GM12878 (cell line): ENCODE data around the gene NLGN1. TPM values are rescaled to one million over a fixed set of nuclear protein-coding genes. Genes with fewer than 3 reads are reported as not detected.

ENCODE experiments used
- ATAC-seq: fragments of 200-7000 bp; cut with Tn5 transposase; 3 replicates; pipeline ENCODE4 v1.9.1; 2020; ENCODE audit warnings: mild to moderate bottlenecking, moderate library complexity
- BruUV-seq: library from RNA; stranded (reverse); fragments of 400-500 nt; replicated peaks from 2 replicates; lab custom pipeline; 2021; lab: Mats Ljungman, UMichigan
- CTCF ChIA-PET: fragments of 300-600 bp; sonication (Branson Sonifier 250); formaldehyde crosslinking; extraction: SDS; loops from one replicate; lab custom pipeline; 2021; ENCODE audit warnings: inconsistent platforms; lab: Yijun Ruan, JAX
- POLR2A ChIA-PET: fragments of 350-600 bp; formaldehyde crosslinking; extraction: SDS; loops from one replicate; lab custom pipeline; 2021; ENCODE audit warnings: inconsistent platforms; lab: Charles Lee
- RAD21 ChIA-PET: fragments of 300-600 bp; sonication (Branson Sonifier 250); formaldehyde crosslinking; loops from one replicate; lab custom pipeline; 2023; ENCODE audit warnings: antibody characterized with exemption; ENCODE audit not compliant: unreplicated experiment; lab: Charles Lee
- SMC1A ChIA-PET: fragments of 300-600 bp; sonication (Branson Sonifier 250); formaldehyde crosslinking; loops from one replicate; lab custom pipeline; 2023; ENCODE audit not compliant: unreplicated experiment, uncharacterized antibody; lab: Charles Lee
- DNase-seq: peaks from one replicate; pipeline ENCODE4 v3.0.0-alpha.2; 2011; ENCODE audit warnings: low read depth, low spot score
- FAIRE-seq: peaks from 3 replicates; lab custom pipeline; 2011; peaks lifted over from hg19 to GRCh38; lab: Jason Lieb, UNC
- H2AFZ ChIP-seq: 2 replicates; pipeline ENCODE4 v1.6.0; 2011; ENCODE audit warnings: low read depth, low read length, control low read depth; ENCODE audit not compliant: control insufficient read depth
- H3K27ac ChIP-seq: 2 replicates; pipeline ENCODE4 v1.5.1; 2011; ENCODE audit warnings: control low read depth; ENCODE audit not compliant: control insufficient read depth, insufficient read depth
- H3K27me3 ChIP-seq, 2 experiments: replicated peaks in 1 of 2; 2 replicates each; pipeline versions ENCODE4 v1.6.0 to v1.6.1; 2011; ENCODE audit warnings: low read length in 1 of 2; ENCODE audit not compliant: control insufficient read depth in 2 of 2, insufficient read depth in 2 of 2
- H3K36me3 ChIP-seq, 2 experiments: 2 replicates each; pipeline ENCODE4 v1.5.1; 2011; ENCODE audit warnings: low read length in 1 of 2; ENCODE audit not compliant: control insufficient read depth in 2 of 2, insufficient read depth in 2 of 2
- H3K4me1 ChIP-seq: 2 replicates; pipeline ENCODE4 v1.6.1; 2011; ENCODE audit warnings: mild to moderate bottlenecking, low read length, moderate library complexity, mixed read lengths; ENCODE audit not compliant: control insufficient read depth, insufficient read depth
- H3K4me2 ChIP-seq: 2 replicates; pipeline ENCODE4 v1.6.0; 2011; ENCODE audit warnings: control low read depth; ENCODE audit not compliant: control insufficient read depth, insufficient read depth
- H3K4me3 ChIP-seq: fragments of 200-600 bp; sonication (generic); 2 replicates; pipeline ENCODE4 v1.5.1; 2016
- H3K79me2 ChIP-seq: 2 replicates; pipeline ENCODE4 v1.6.0; 2011; ENCODE audit warnings: low read length; ENCODE audit not compliant: control insufficient read depth, insufficient read depth
- H3K9ac ChIP-seq: 2 replicates; pipeline ENCODE4 v1.8.0; 2011; ENCODE audit warnings: low read length, control low read depth, mixed read lengths; ENCODE audit not compliant: control insufficient read depth, insufficient read depth
- H3K9me3 ChIP-seq: replicated peaks from 3 replicates; pipeline ENCODE4 v1.5.1; 2011; ENCODE audit warnings: mild to moderate bottlenecking, low read length; ENCODE audit not compliant: control insufficient read depth, insufficient read depth
- H4K20me1 ChIP-seq: 2 replicates; pipeline ENCODE4 v1.6.0; 2011; ENCODE audit not compliant: control insufficient read depth, insufficient read depth
- ATF3 ChIP-seq: IDR thresholded peaks from 2 replicates; pipeline ENCODE4 v1.6.1; 2011; ENCODE audit warnings: low read depth, mild to moderate bottlenecking, low read length, moderate library complexity, borderline replicate concordance; ENCODE audit errors: extremely low read depth
- CREB1 ChIP-seq: IDR thresholded peaks from 2 replicates; pipeline ENCODE4 v1.6.1; 2012; ENCODE audit warnings: low read depth, mild to moderate bottlenecking, inconsistent platforms
- GABPA ChIP-seq: IDR thresholded peaks from 2 replicates; pipeline ENCODE4 v1.6.1; 2014; ENCODE audit warnings: antibody characterized with exemption, low read depth, mild to moderate bottlenecking, inconsistent platforms
- KDM1A ChIP-seq: fragments of 200-600 bp; sonication (generic); IDR thresholded peaks from 2 replicates; pipeline ENCODE4 v1.6.1; 2016; ENCODE audit warnings: borderline replicate concordance
- POLR2AphosphoS2 ChIP-seq: IDR thresholded peaks from 2 replicates; pipeline ENCODE4 v1.6.1; 2011; ENCODE audit warnings: low read depth, mild to moderate bottlenecking, low read length, improper control_type of control experiment, moderate library complexity
- RAD51 ChIP-seq: fragments of 450-650 bp; IDR thresholded peaks from 2 replicates; pipeline ENCODE4 v1.6.1; 2016; ENCODE audit warnings: moderate library complexity, mild to moderate bottlenecking, inconsistent platforms
- RCOR1 ChIP-seq: conservative IDR thresholded peaks from 2 replicates; pipeline ENCODE4 v1.6.1; 2012; ENCODE audit warnings: low read depth, low read length, improper control_type of control experiment
- RFX5 ChIP-seq: IDR thresholded peaks from 2 replicates; pipeline ENCODE4 v1.6.1; 2011; ENCODE audit warnings: low read depth, low read length, improper control_type of control experiment
- SMC3 ChIP-seq: IDR thresholded peaks from 2 replicates; pipeline ENCODE4 v1.6.1; 2011; ENCODE audit warnings: low read length, improper control_type of control experiment, borderline replicate concordance
- SPI1 ChIP-seq: IDR thresholded peaks from 2 replicates; pipeline ENCODE4 v1.6.1; 2011; ENCODE audit warnings: low read depth, mild to moderate bottlenecking, low read length, moderate library complexity, borderline replicate concordance; ENCODE audit not compliant: insufficient read depth
- SUZ12 ChIP-seq: fragments of 200-600 bp; sonication (generic); IDR thresholded peaks from one replicate; pipeline ENCODE4 v1.6.1; 2018; ENCODE audit warnings: antibody characterized with exemption, mild to moderate bottlenecking; ENCODE audit not compliant: unreplicated experiment
- ZBTB33 ChIP-seq: fragments of 450-650 bp; IDR thresholded peaks from 2 replicates; pipeline ENCODE4 v1.6.1; 2017; ENCODE audit warnings: mild to moderate bottlenecking
- ZBTB4 ChIP-seq: fragments of 450-650 bp; formaldehyde crosslinking; IDR thresholded peaks from 2 replicates; pipeline ENCODE4 v1.4.0; 2022; ENCODE audit warnings: mild to moderate bottlenecking, moderate library complexity
- WGBS: methylation state at CpG from one replicate; pipeline ENCODE4 v1.1.6; 2016; ENCODE audit warnings: low lambda C conversion rate; ENCODE audit not compliant: insufficient replicate concordance, insufficient coverage; ENCODE audit errors: missing lambda C conversion rate; 5-methylcytosine and 5-hydroxymethylcytosine counted together
- in situ Hi-C: fragments of 300-500 bp; cut with MboI; formaldehyde crosslinking; loops from 9 replicates; pipeline ENCODE4 v1.14.3; 2018; ENCODE audit warnings: mixed read lengths
- intact Hi-C: fragments of 100-400 bp; cut with micrococcal nuclease; formaldehyde crosslinking; loops from one replicate; pipeline ENCODE4 v1.14.2; 2022; ENCODE audit not compliant: unreplicated experiment
- polyA plus RNA-seq, 11 experiments: library from polyadenylated mRNA; depleted of rRNA in 4 of 11; unstranded in 6 of 11; stranded (reverse) in 5 of 11; fragments of >200 nt; fragmentation: Nextera tagmentation in 4 of 11; fragmentation: Illumina TruSeq in 1 of 11; extraction: Ambion mirVana in 4 of 11; extraction: Trizol in 1 of 11; gene quantifications; 1 replicate in 1 of 11; 2 replicates in 10 of 11; pipeline versions ENCODE4 v1.2.1 to v1.2.3, GENCODE V29; 2011 to 2016; ENCODE audit warnings: inconsistent platforms in 2 of 11, missing spikeins in 2 of 11, low read depth in 1 of 11
- total RNA-seq, 4 experiments: library from RNA; depleted of rRNA in 3 of 4; stranded (reverse); fragments of >200 nt in 3 of 4; fragmentation: Illumina TruSeq in 1 of 4; extraction: Trizol in 1 of 4; gene quantifications; 2 replicates each; pipeline versions ENCODE4 v1.2.1 to v1.2.3, GENCODE V29; 2013 to 2021
- TF ChIP-seq, protein P1 (sequence below): IDR thresholded peaks from 2 replicates; pipeline ENCODE4 v1.6.1; 2012; ENCODE audit warnings: low read depth, low read length, improper control_type of control experiment
- TF ChIP-seq, protein P2 (sequence below): IDR thresholded peaks from 2 replicates; pipeline ENCODE4 v1.6.1; 2012; ENCODE audit warnings: low read length, inconsistent platforms

NLGN1 gene
- total and polyA plus RNA-seq, 10 of the 15 experiments (the other 5 are each of a cell fraction or from before 2014, with no cell fraction given) = not detected

- Histone ChIP-seq H3K4me3 (no peak overlapping the region), H2AFZ (no peak overlapping the region), H3K9me3 (no peaks in the 10 kb centered on the region), H3K4me1 (no peaks in the 10 kb centered on the region), H3K27me3 (no peaks in the 10 kb centered on the region), H3K36me3 (no peaks in the 10 kb centered on the region), H3K4me2 (no peak overlapping the region), H3K9ac (no peak overlapping the region), H3K79me2 (no peaks in the 10 kb centered on the region), H3K27ac (no peak overlapping the region), H4K20me1 (no peaks in the 10 kb centered on the region)
- intact Hi-C loops (no loop called here), in situ Hi-C loops (no loop called here)
- ATAC-seq = no peak
- BruUV-seq = no TSS peak
- ChIA-PET RAD21 (no interaction called here), SMC1A (no interaction called here), CTCF (no interaction called here), POLR2A (no interaction called here)
- no peak for DNase-seq
- no peak for FAIRE-seq
- WGBS = 0% methylated on average over 1 of the region's 1 CpG
- TF ChIP-seq CREB1 (no peak), ZBTB33 (no peak), GABPA (no peak), RFX5 (no peak), RAD51 (no peak), SUZ12 (no peak), SMC3 (no peak), ZBTB4 (CRISPR knock-in tag) (no peak), RCOR1 (no peak), SPI1 (no peak), KDM1A (no peak), POLR2AphosphoS2 (no peak), ATF3 (no peak)
- TF ChIP-seq, protein P1, sequence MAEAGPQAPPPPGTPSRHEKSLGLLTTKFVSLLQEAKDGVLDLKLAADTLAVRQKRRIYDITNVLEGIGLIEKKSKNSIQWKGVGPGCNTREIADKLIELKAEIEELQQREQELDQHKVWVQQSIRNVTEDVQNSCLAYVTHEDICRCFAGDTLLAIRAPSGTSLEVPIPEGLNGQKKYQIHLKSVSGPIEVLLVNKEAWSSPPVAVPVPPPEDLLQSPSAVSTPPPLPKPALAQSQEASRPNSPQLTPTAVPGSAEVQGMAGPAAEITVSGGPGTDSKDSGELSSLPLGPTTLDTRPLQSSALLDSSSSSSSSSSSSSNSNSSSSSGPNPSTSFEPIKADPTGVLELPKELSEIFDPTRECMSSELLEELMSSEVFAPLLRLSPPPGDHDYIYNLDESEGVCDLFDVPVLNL = no peak
- TF ChIP-seq, protein P2, sequence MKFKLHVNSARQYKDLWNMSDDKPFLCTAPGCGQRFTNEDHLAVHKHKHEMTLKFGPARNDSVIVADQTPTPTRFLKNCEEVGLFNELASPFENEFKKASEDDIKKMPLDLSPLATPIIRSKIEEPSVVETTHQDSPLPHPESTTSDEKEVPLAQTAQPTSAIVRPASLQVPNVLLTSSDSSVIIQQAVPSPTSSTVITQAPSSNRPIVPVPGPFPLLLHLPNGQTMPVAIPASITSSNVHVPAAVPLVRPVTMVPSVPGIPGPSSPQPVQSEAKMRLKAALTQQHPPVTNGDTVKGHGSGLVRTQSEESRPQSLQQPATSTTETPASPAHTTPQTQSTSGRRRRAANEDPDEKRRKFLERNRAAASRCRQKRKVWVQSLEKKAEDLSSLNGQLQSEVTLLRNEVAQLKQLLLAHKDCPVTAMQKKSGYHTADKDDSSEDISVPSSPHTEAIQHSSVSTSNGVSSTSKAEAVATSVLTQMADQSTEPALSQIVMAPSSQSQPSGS = no peak
Observed at GRCh38 chr3:173501931-173502489, 104.5 kb downstream of the NLGN1 start.
